ENCODE measurements around the gene DTX4. TPM values are rescaled to one million over a fixed set of nuclear protein-coding genes. Genes with fewer than 3 reads are reported as not detected.

Gene DTX4
- total RNA-seq, 1 donor from 2014 or later = 24.2 TPM

DNA sequence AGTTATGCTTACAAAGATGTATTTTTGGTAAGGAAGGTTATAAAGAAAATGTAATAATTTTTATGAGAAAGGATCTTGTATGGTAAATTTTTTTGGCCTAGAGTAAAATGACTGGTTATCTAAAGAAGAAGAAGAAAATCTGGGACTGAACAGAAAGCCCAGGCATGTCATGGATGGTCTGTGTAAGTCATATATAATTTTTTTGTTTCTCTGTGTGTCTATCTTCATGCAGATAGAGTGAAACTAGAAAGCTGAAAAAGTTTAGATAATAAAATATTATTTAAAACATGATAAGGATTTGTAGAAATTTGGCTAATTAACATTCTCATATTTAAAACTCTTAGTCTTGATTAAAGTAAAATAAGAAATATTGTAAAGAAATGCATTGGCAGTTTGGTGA lies 68.4 kb downstream of the DTX4 start:
- Mint-ChIP-seq H3K4me1 (no peaks in the 10 kb centered on the region), H3K27me3 (no peaks in the 10 kb centered on the region), H3K36me3 (ENCODE audit: low read depth) (no peaks in the 10 kb centered on the region), H3K27ac (no peak overlapping the region), H3K9me3 (peaks cover 22% of the 10 kb centered on the region), H3K4me3 (no peak overlapping the region)
- intact Hi-C loops (cut with micrococcal nuclease) = no loop called here
- POLR2A ChIA-PET = no interaction called here
- no peak for TF ChIP-seq CTCF (IDR thresholded peaks at IDR 0.05)
- DNase-seq (no peak), ATAC-seq (ENCODE audit: low read depth) (no peak)
- CTCF ChIA-PET = no interaction called here

DNA sequence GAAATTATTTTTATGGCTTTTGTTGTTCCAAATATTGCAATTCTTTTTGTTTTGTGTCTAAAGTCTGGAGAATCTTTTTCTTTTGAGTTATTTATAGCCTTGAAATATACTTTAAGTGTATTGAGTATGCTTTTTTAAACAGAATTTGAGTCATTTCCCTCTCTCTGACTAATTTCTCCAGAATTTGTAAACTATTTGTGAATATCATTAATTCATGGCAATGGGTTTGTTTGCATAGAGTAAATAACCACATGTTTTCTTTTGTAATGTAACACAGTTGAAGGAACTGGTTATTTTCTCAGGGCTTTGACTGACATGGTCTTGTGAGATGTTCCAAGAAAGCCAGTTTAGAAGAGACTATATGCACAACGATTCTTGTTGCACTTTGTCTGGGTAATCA lies 71.7 kb downstream of the DTX4 start:
- no peak for DNase-seq
- H3K4me1 Mint-ChIP-seq = peaks cover 7% of the 10 kb centered on the region
- H3K4me3 Mint-ChIP-seq = no peak overlapping the region
- no peaks in the 10 kb centered on the region for H3K27me3 Mint-ChIP-seq
- ChIA-PET CTCF (interaction anchor here (1.3 kb wide), 1 partner anchor 23 kb away, joined by 3 read pairs; no protein-coding TSS in a partner anchor), POLR2A (no interaction called here)
- H3K9me3 Mint-ChIP-seq = peaks cover 8% of the 10 kb centered on the region
- no peaks in the 10 kb centered on the region for H3K36me3 Mint-ChIP-seq (ENCODE audit: low read depth)
- TF ChIP-seq CTCF (IDR thresholded peaks at IDR 0.05) = no peak
- no peak for ATAC-seq (ENCODE audit: low read depth)
- H3K27ac Mint-ChIP-seq = no peak overlapping the region
- intact Hi-C loops (cut with micrococcal nuclease) = no loop called here

DNA sequence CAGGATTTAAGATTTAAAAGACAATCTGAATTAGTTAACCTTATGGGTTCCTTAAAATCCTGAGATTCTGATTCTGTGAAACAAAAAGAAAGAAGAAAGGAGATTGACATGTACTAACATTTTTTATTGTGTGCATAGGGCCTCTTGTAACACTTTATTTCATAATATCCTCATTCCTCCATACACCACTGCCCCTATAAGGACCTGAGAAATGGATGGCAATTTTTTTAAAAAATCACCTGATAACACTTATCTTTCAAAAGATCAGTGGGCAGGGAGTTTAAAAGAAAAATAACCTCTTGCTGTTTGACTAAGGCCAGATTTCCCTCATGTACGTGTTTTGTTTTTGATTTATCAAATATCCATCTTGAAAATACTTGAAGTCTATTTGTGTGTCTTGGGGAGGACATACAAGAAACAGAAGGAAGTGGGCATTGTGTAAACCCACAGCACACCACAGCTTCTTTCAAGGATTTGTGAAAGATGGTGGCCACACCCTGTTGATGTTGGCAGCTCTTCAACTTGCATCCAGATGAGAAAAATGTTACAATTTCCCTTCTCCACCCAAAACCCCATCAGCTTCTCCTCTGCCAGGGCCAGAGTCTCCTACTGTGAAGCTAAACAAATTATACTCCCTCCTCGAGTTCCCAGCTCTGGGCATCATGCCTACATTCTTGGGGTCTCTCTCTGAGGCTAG lies 75.7 kb downstream of the DTX4 start:
- no peak for ATAC-seq (ENCODE audit: low read depth)
- CTCF ChIA-PET = no interaction called here

DNA sequence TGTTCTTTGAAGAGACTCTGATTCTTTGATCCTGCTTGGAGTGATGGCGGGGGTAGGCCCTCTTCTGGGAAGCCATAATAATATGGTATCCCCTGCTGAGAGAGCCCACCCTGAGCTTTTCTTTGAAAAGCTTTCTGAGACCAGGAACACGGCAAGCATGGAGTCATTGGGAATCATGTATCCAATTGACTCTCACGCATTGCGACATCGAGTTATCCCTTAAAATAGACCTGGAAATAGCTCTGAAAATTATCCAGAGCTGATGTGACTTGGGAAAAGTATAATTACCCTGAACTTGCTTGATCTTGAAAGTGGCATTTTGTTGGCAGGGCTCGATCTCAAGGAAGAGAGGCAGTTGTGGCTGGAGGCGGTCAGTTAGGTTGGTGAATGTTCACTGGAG lies 77.6 kb downstream of the DTX4 start:
- no peak for DNase-seq
- Mint-ChIP-seq H3K9me3 (no peaks in the 10 kb centered on the region), H3K27me3 (no peaks in the 10 kb centered on the region), H3K27ac (no peak overlapping the region), H3K36me3 (ENCODE audit: low read depth) (no peaks in the 10 kb centered on the region), H3K4me3 (no peak overlapping the region), H3K4me1 (peaks cover 18% of the 10 kb centered on the region)
- intact Hi-C loops (cut with micrococcal nuclease) = no loop called here
- TF ChIP-seq CTCF (IDR thresholded peaks at IDR 0.05) = no peak
- ATAC-seq (ENCODE audit: low read depth) = no peak
- ChIA-PET POLR2A (no interaction called here), CTCF (no interaction called here)

More for the DNA sequence above, 75.7 kb downstream of the DTX4 start:
- no peaks in the 10 kb centered on the region for H3K27me3 Mint-ChIP-seq
- H3K4me3 Mint-ChIP-seq = no peak overlapping the region
- no peaks in the 10 kb centered on the region for H3K9me3 Mint-ChIP-seq
- no peak for DNase-seq
- no peak for TF ChIP-seq CTCF (IDR thresholded peaks at IDR 0.05)
- POLR2A ChIA-PET = no interaction called here
- H3K36me3 Mint-ChIP-seq (ENCODE audit: low read depth) = no peaks in the 10 kb centered on the region
- H3K27ac Mint-ChIP-seq = no peak overlapping the region
- intact Hi-C loops (cut with micrococcal nuclease) = no loop called here
- peaks cover 7% of the 10 kb centered on the region for H3K4me1 Mint-ChIP-seq

GRCh38 chr11:59253001-59253400 lies 81.1 kb downstream of the DTX4 start:
- H3K27me3 Mint-ChIP-seq = no peaks in the 10 kb centered on the region
- ATAC-seq (ENCODE audit: low read depth) = no peak
- intact Hi-C loops (cut with micrococcal nuclease) = no loop called here
- H3K9me3 Mint-ChIP-seq = no peaks in the 10 kb centered on the region
- TF ChIP-seq CTCF (IDR thresholded peaks at IDR 0.05) = no peak
- no peak for DNase-seq
- H3K4me3 Mint-ChIP-seq = no peak overlapping the region
- peaks cover 20% of the 10 kb centered on the region for H3K4me1 Mint-ChIP-seq
- H3K36me3 Mint-ChIP-seq (ENCODE audit: low read depth) = no peaks in the 10 kb centered on the region
- H3K27ac Mint-ChIP-seq = no peak overlapping the region
- ChIA-PET POLR2A (no interaction called here), CTCF (interaction anchor here (1.5 kb wide), 1 partner anchor 11 kb away, joined by 4 read pairs; no protein-coding TSS in a partner anchor)
